Keratinocyte (primary cell): ENCODE data around the gene SCYGR8. TPM values are rescaled to one million over a fixed set of nuclear protein-coding genes. Genes with fewer than 3 reads are reported as not detected.

ENCODE experiments used
- DNase-seq: peaks from one replicate; pipeline ENCODE4 v3.0.0-alpha.2; 2011; ENCODE audit warnings: low read depth, missing footprints, low spot score
- FAIRE-seq: peaks from 2 replicates; lab custom pipeline; 2011; peaks lifted over from hg19 to GRCh38; lab: Jason Lieb, UNC
- H2AFZ ChIP-seq: 2 replicates; pipeline ENCODE4 v1.6.0; 2012; ENCODE audit warnings: low read length, control low read depth, inconsistent platforms; ENCODE audit not compliant: control insufficient read depth
- H3K27ac ChIP-seq: 2 replicates; pipeline ENCODE4 v1.5.1; 2011; ENCODE audit warnings: low read length; ENCODE audit not compliant: control insufficient read depth, insufficient read depth
- H3K27me3 ChIP-seq: 3 replicates; pipeline ENCODE4 v1.6.0; 2011; ENCODE audit warnings: low read length; ENCODE audit not compliant: control insufficient read depth, insufficient read depth; ENCODE audit errors: extremely low read depth
- H3K36me3 ChIP-seq, 2 experiments: 2 replicates in 1 of 2; 3 replicates in 1 of 2; pipeline ENCODE4 v1.5.1; 2011; ENCODE audit warnings: low read length in 2 of 2, mild to moderate bottlenecking in 1 of 2; ENCODE audit not compliant: control insufficient read depth in 2 of 2, insufficient read depth in 2 of 2; ENCODE audit errors: extremely low read depth in 1 of 2
- H3K4me1 ChIP-seq: 3 replicates; pipeline ENCODE4 v1.5.1; 2011; ENCODE audit warnings: low read length; ENCODE audit not compliant: control insufficient read depth, insufficient read depth; ENCODE audit errors: extremely low read depth
- H3K4me2 ChIP-seq: 3 replicates; pipeline ENCODE4 v1.6.0; 2011; ENCODE audit warnings: low read depth, low read length; ENCODE audit not compliant: control insufficient read depth, insufficient read depth; ENCODE audit errors: extremely low read depth
- H3K4me3 ChIP-seq, 3 experiments: fragments of 200-600 bp in 1 of 3; sonication (generic) in 1 of 3; 2 replicates in 2 of 3; 3 replicates in 1 of 3; pipeline ENCODE4 v1.5.1; 2011 to 2016; ENCODE audit warnings: low read length in 3 of 3, mild to moderate bottlenecking in 3 of 3, control low read depth in 2 of 3, inconsistent platforms in 1 of 3, low read depth in 1 of 3, mixed read lengths in 1 of 3, mixed run types in 1 of 3, moderate library complexity in 1 of 3; ENCODE audit not compliant: control insufficient read depth in 2 of 3, insufficient read depth in 2 of 3; ENCODE audit errors: extremely low read depth in 1 of 3
- H3K79me2 ChIP-seq: 2 replicates; pipeline ENCODE4 v1.6.0; 2012; ENCODE audit warnings: low read length; ENCODE audit not compliant: control insufficient read depth, insufficient read depth
- H3K9ac ChIP-seq: 3 replicates; pipeline ENCODE4 v1.6.0; 2011; ENCODE audit warnings: low read length; ENCODE audit not compliant: control insufficient read depth, insufficient read depth; ENCODE audit errors: extremely low read depth
- H3K9me1 ChIP-seq: 3 replicates; pipeline ENCODE4 v1.6.0; 2011; ENCODE audit warnings: low read length; ENCODE audit not compliant: control insufficient read depth, insufficient read depth; ENCODE audit errors: extremely low read depth
- H3K9me3 ChIP-seq: 2 replicates; pipeline ENCODE4 v1.5.1; 2012; ENCODE audit warnings: low read depth, low read length; ENCODE audit not compliant: control insufficient read depth
- H4K20me1 ChIP-seq: 3 replicates; pipeline ENCODE4 v1.6.0; 2011; ENCODE audit warnings: low read length; ENCODE audit not compliant: control insufficient read depth, insufficient read depth; ENCODE audit errors: extremely low read depth
- CTCF ChIP-seq, 3 experiments: IDR thresholded peaks in 1 of 3; conservative IDR thresholded peaks in 1 of 3; optimal IDR thresholded peaks in 1 of 3; 2 replicates in 2 of 3; 3 replicates in 1 of 3; pipeline versions ENCODE3 to v1.5.1; 2011; ENCODE audit warnings: low read length in 3 of 3, mild to moderate bottlenecking in 3 of 3, moderate library complexity in 2 of 3, control low read depth in 1 of 3, inconsistent platforms in 1 of 3; ENCODE audit not compliant: insufficient read depth in 2 of 3; ENCODE audit errors: extremely low read depth in 1 of 3
- EZH2 ChIP-seq: IDR thresholded peaks from one replicate; pipeline ENCODE4 v1.6.1; 2012; ENCODE audit warnings: inconsistent platforms, mild to moderate bottlenecking, low read length, moderate library complexity
- dilution Hi-C: fragments of 300-500 bp; cut with MboI; formaldehyde crosslinking; loops from one replicate; pipeline ENCODE4 v1.7.0; 2020; ENCODE audit warnings: low sequenced_read_pairs; ENCODE audit not compliant: extremely low pct_ligation_motif_present
- polyA plus RNA-seq, 5 experiments: library from polyadenylated mRNA; depleted of rRNA in 3 of 5; stranded (reverse) in 3 of 5; stranded (forward) in 1 of 5; unstranded in 1 of 5; fragments of >200 nt; gene quantifications; 1 replicate in 1 of 5; 2 replicates in 3 of 5; 3 replicates in 1 of 5; pipeline versions ENCODE4 v1.2.1 to v1.2.3, GENCODE V29; 2011 to 2012; ENCODE audit warnings: missing spikeins in 2 of 5, low read depth in 1 of 5, low replicate concordance in 1 of 5

Gene SCYGR8
- polyA plus RNA-seq, 1 donor (not counting 4 experiments of a cell fraction or from before 2014, with no cell fraction given) = not detected

GRCh38 chr2:227717687-227718567 lies 27.8 kb upstream of the SCYGR8 start, which contains the start of gene SLC19A3:
TSS of gene SLC19A3 (minus strand) at chr2:227718028. CDS start at chr2:227702318, 15,710 bp downstream.
- no peaks in the 10 kb centered on the region for H3K9me1 ChIP-seq

DNA sequence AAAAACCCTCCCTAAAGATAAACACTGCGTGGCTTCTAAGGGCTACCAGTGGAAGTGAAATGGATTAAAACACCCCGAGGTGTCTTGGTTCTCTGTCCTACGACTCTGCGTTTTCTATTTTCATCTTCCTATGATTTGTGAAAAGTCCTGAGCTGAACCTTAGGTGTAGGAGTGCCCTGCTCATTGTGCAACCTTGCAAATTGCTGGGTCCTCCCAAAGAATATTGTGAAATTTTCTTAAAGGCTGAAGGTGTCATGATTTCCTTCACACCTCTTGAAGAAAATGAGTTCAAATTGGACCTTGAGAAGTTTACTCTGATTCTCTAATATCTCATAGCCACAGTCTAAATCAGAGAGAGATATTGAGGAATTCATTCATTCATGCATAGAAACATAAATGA lies 26.1 kb upstream of the SCYGR8 start:
- H3K4me2 ChIP-seq = no peak overlapping the region
- H3K9ac ChIP-seq = no peak overlapping the region
- no peaks in the 10 kb centered on the region for H3K79me2 ChIP-seq
- H3K9me3 ChIP-seq = no peaks in the 10 kb centered on the region
- TF ChIP-seq CTCF (optimal IDR thresholded peaks at IDR 0.05 in 1 of 3, IDR thresholded peaks at IDR 0.05 in 1 of 3, conservative IDR thresholded peaks at IDR 0.05 in 1 of 3; ENCODE audit: extremely low read depth in 1 of 3, insufficient read depth in 2 of 3, low read length in 3 of 3) (no peak), EZH2 (no peak)
- H2AFZ ChIP-seq = no peak overlapping the region
- FAIRE-seq (no peak), DNase-seq (no peak)
- no peak overlapping the region for H3K4me3 ChIP-seq
- H3K9me1 ChIP-seq = no peaks in the 10 kb centered on the region
- dilution Hi-C loops = no loop called here
- no peaks in the 10 kb centered on the region for H3K27me3 ChIP-seq
- H3K36me3 ChIP-seq = no peaks in the 10 kb centered on the region
- no peak overlapping the region for H3K27ac ChIP-seq
- H3K4me1 ChIP-seq = no peaks in the 10 kb centered on the region
- no peaks in the 10 kb centered on the region for H4K20me1 ChIP-seq

More at GRCh38 chr2:227717687-227718567, 27.8 kb upstream of the SCYGR8 start, which contains the start of gene SLC19A3:
- Histone ChIP-seq H3K4me2 (peak within 1 kb of the TSS; percentile 85), H3K9me3 (no peaks in the 10 kb centered on the region), H3K36me3 (no peaks in the 10 kb centered on the region), H4K20me1 (no peaks in the 10 kb centered on the region), H3K4me3 (peak within 1 kb of the TSS; percentile 27 to 67 (median 50)), H3K9ac (peak within 1 kb of the TSS; percentile 33), H2AFZ (peak within 1 kb of the TSS; percentile 84), H3K79me2 (no peaks in the 10 kb centered on the region), H3K27ac (no peak within 1 kb of the TSS), H3K4me1 (no peaks in the 10 kb centered on the region), H3K27me3 (no peaks in the 10 kb centered on the region)
- dilution Hi-C loops = no loop called here
- TF ChIP-seq CTCF (optimal IDR thresholded peaks at IDR 0.05 in 1 of 3, IDR thresholded peaks at IDR 0.05 in 1 of 3, conservative IDR thresholded peaks at IDR 0.05 in 1 of 3; ENCODE audit: extremely low read depth in 1 of 3, insufficient read depth in 2 of 3, low read length in 3 of 3) (no peak), EZH2 (no peak)
- DNase-seq = peak; percentile 4
- FAIRE-seq = peak; percentile 17
